ENCODE data around the gene TRIM65.
"Not testable (repeated sequence)": the region's sequence is repeated elsewhere in the genome, so short reads cannot be mapped to it uniquely, and the experiment has no call there.

The TRIM65 gene

GRCh38 chr17:75854881-75855309 is 41.9 kb downstream of the TRIM65 start:
- H3K9me3 ChIP-seq (ENCODE audit: control insufficient read depth in 1 of 2, low read length in 2 of 2): no peaks in the 10 kb centered on the region
- peaks cover 6 to 17% of the 10 kb centered on the region in 2 donors for H3K36me3 ChIP-seq (ENCODE audit: control insufficient read depth in 1 of 2, insufficient read depth in 2 of 2, low read length in 2 of 2)
- H3K27ac ChIP-seq (ENCODE audit: low read length): peak overlapping the region; percentile 99
- H3K27me3 ChIP-seq (ENCODE audit: low read depth, low read length): no peaks in the 10 kb centered on the region
- peaks cover 0 to 33% of the 10 kb centered on the region in 2 donors for H3K4me1 ChIP-seq (ENCODE audit: control insufficient read depth in 1 of 2, insufficient read depth in 2 of 2, low read length in 2 of 2)
- H3K4me3 ChIP-seq (ENCODE audit: low read depth in 1 of 2, low read length in 2 of 2): peak overlapping the region; percentile 79 to 85

GRCh38 chr17:75854101-75854748 is 42.5 kb downstream of the TRIM65 start:
- Histone ChIP-seq H3K9me3 (ENCODE audit: control insufficient read depth in 1 of 2, low read length in 2 of 2) (no peaks in the 10 kb centered on the region), H3K27ac (ENCODE audit: low read length) (peak overlapping the region; percentile 99), H3K4me1 (ENCODE audit: control insufficient read depth in 1 of 2, insufficient read depth in 2 of 2, low read length in 2 of 2) (peaks cover 0 to 40% of the 10 kb centered on the region in 2 donors), H3K27me3 (ENCODE audit: low read depth, low read length) (no peaks in the 10 kb centered on the region), H3K36me3 (ENCODE audit: control insufficient read depth in 1 of 2, insufficient read depth in 2 of 2, low read length in 2 of 2) (peaks cover 12 to 24% of the 10 kb centered on the region in 2 donors), H3K4me3 (ENCODE audit: low read depth in 1 of 2, low read length in 2 of 2) (peak overlapping the region; percentile 79 to 85)

GRCh38 chr17:75853433-75853832 is 43.3 kb downstream of the TRIM65 start:
- Histone ChIP-seq H3K4me1 (ENCODE audit: control insufficient read depth in 1 of 2, insufficient read depth in 2 of 2, low read length in 2 of 2) (peaks cover 0 to 48% of the 10 kb centered on the region in 2 donors), H3K4me3 (ENCODE audit: low read depth in 1 of 2, low read length in 2 of 2) (no peak overlapping the region), H3K36me3 (ENCODE audit: control insufficient read depth in 1 of 2, insufficient read depth in 2 of 2, low read length in 2 of 2) (peaks cover 14 to 30% of the 10 kb centered on the region in 2 donors), H3K9me3 (ENCODE audit: control insufficient read depth in 1 of 2, low read length in 2 of 2) (no peaks in the 10 kb centered on the region), H3K27ac (ENCODE audit: low read length) (peak overlapping the region; percentile 40), H3K27me3 (ENCODE audit: low read depth, low read length) (no peaks in the 10 kb centered on the region)

GRCh38 chr17:75851693-75851991 is 45.1 kb downstream of the TRIM65 start:
- Histone ChIP-seq H3K36me3 (ENCODE audit: control insufficient read depth in 1 of 2, insufficient read depth in 2 of 2, low read length in 2 of 2) (peaks cover 30 to 48% of the 10 kb centered on the region in 2 donors), H3K4me1 (ENCODE audit: control insufficient read depth in 1 of 2, insufficient read depth in 2 of 2, low read length in 2 of 2) (peaks cover 0 to 48% of the 10 kb centered on the region in 2 donors)
- H3K9me3 ChIP-seq (ENCODE audit: control insufficient read depth in 1 of 2, low read length in 2 of 2); H3K4me3 ChIP-seq (ENCODE audit: low read depth in 1 of 2, low read length in 2 of 2); H3K27me3 ChIP-seq (ENCODE audit: low read depth, low read length); H3K27ac ChIP-seq (ENCODE audit: low read length): not testable (repeated sequence)

GRCh38 chr17:75850928-75851692 is 45.6 kb downstream of the TRIM65 start:
- H3K36me3 ChIP-seq (ENCODE audit: control insufficient read depth in 1 of 2, insufficient read depth in 2 of 2, low read length in 2 of 2): peaks cover 33 to 54% of the 10 kb centered on the region in 2 donors

GRCh38 chr17:75849724-75850123 is 47.0 kb downstream of the TRIM65 start:
- Histone ChIP-seq H3K27me3 (ENCODE audit: low read depth, low read length) (no peaks in the 10 kb centered on the region), H3K36me3 (ENCODE audit: control insufficient read depth in 1 of 2, insufficient read depth in 2 of 2, low read length in 2 of 2) (peaks cover 33 to 58% of the 10 kb centered on the region in 2 donors), H3K4me3 (ENCODE audit: low read depth in 1 of 2, low read length in 2 of 2) (no peak overlapping the region), H3K27ac (ENCODE audit: low read length) (no peak overlapping the region), H3K4me1 (ENCODE audit: control insufficient read depth in 1 of 2, insufficient read depth in 2 of 2, low read length in 2 of 2) (peaks cover 13 to 62% of the 10 kb centered on the region in 2 donors), H3K9me3 (ENCODE audit: control insufficient read depth in 1 of 2, low read length in 2 of 2) (no peaks in the 10 kb centered on the region)

More at GRCh38 chr17:75850928-75851692, 45.6 kb downstream of the TRIM65 start:
- Histone ChIP-seq H3K27me3 (ENCODE audit: low read depth, low read length) (no peaks in the 10 kb centered on the region), H3K4me1 (ENCODE audit: control insufficient read depth in 1 of 2, insufficient read depth in 2 of 2, low read length in 2 of 2) (peaks cover under 1 to 48% of the 10 kb centered on the region in 2 donors), H3K4me3 (ENCODE audit: low read depth in 1 of 2, low read length in 2 of 2) (no peak overlapping the region), H3K27ac (ENCODE audit: low read length) (no peak overlapping the region), H3K9me3 (ENCODE audit: control insufficient read depth in 1 of 2, low read length in 2 of 2) (no peaks in the 10 kb centered on the region)

- Histone ChIP-seq H3K4me3 (ENCODE audit: low read depth in 1 of 2, low read length in 2 of 2) (no peak overlapping the region), H3K9me3 (ENCODE audit: control insufficient read depth in 1 of 2, low read length in 2 of 2) (no peaks in the 10 kb centered on the region), H3K36me3 (ENCODE audit: control insufficient read depth in 1 of 2, insufficient read depth in 2 of 2, low read length in 2 of 2) (peaks cover 33 to 58% of the 10 kb centered on the region in 2 donors), H3K27ac (ENCODE audit: low read length) (peak overlapping the region; percentile 31), H3K27me3 (ENCODE audit: low read depth, low read length) (no peaks in the 10 kb centered on the region), H3K4me1 (ENCODE audit: control insufficient read depth in 1 of 2, insufficient read depth in 2 of 2, low read length in 2 of 2) (peaks cover 13 to 62% of the 10 kb centered on the region in 2 donors)
Measured at GRCh38 chr17:75849279-75849646, 47.5 kb downstream of the TRIM65 start.

GRCh38 chr17:75848523-75849278 is 48.0 kb downstream of the TRIM65 start:
- Histone ChIP-seq H3K4me3 (ENCODE audit: low read depth in 1 of 2, low read length in 2 of 2) (no peak overlapping the region), H3K27me3 (ENCODE audit: low read depth, low read length) (no peaks in the 10 kb centered on the region), H3K9me3 (ENCODE audit: control insufficient read depth in 1 of 2, low read length in 2 of 2) (no peaks in the 10 kb centered on the region), H3K4me1 (ENCODE audit: control insufficient read depth in 1 of 2, insufficient read depth in 2 of 2, low read length in 2 of 2) (peaks cover 13 to 56% of the 10 kb centered on the region in 2 donors), H3K36me3 (ENCODE audit: control insufficient read depth in 1 of 2, insufficient read depth in 2 of 2, low read length in 2 of 2) (peaks cover 33 to 58% of the 10 kb centered on the region in 2 donors), H3K27ac (ENCODE audit: low read length) (peak overlapping the region; percentile 31)

GRCh38 chr17:75847614-75848522 is 48.9 kb downstream of the TRIM65 start:
- H3K4me1 ChIP-seq (ENCODE audit: control insufficient read depth in 1 of 2, insufficient read depth in 2 of 2, low read length in 2 of 2): peaks cover 13 to 48% of the 10 kb centered on the region in 2 donors
- H3K27ac ChIP-seq (ENCODE audit: low read length): no peak overlapping the region
- H3K9me3 ChIP-seq (ENCODE audit: control insufficient read depth in 1 of 2, low read length in 2 of 2): no peaks in the 10 kb centered on the region
- H3K27me3 ChIP-seq (ENCODE audit: low read depth, low read length): no peaks in the 10 kb centered on the region
- H3K4me3 ChIP-seq (ENCODE audit: low read depth in 1 of 2, low read length in 2 of 2): no peak overlapping the region
- peaks cover 33 to 58% of the 10 kb centered on the region in 2 donors for H3K36me3 ChIP-seq (ENCODE audit: control insufficient read depth in 1 of 2, insufficient read depth in 2 of 2, low read length in 2 of 2)

GRCh38 chr17:75846692-75847613 is 49.8 kb downstream of the TRIM65 start:
- no peaks in the 10 kb centered on the region for H3K27me3 ChIP-seq (ENCODE audit: low read depth, low read length)

More at GRCh38 chr17:75846692-75847613, 49.8 kb downstream of the TRIM65 start:
- Histone ChIP-seq H3K27ac (ENCODE audit: low read length) (no peak overlapping the region), H3K36me3 (ENCODE audit: control insufficient read depth in 1 of 2, insufficient read depth in 2 of 2, low read length in 2 of 2) (peaks cover 33 to 58% of the 10 kb centered on the region in 2 donors), H3K4me3 (ENCODE audit: low read depth in 1 of 2, low read length in 2 of 2) (no peak overlapping the region), H3K4me1 (ENCODE audit: control insufficient read depth in 1 of 2, insufficient read depth in 2 of 2, low read length in 2 of 2) (peaks cover 13 to 45% of the 10 kb centered on the region in 2 donors), H3K9me3 (ENCODE audit: control insufficient read depth in 1 of 2, low read length in 2 of 2) (no peaks in the 10 kb centered on the region)

Measured in muscle layer of duodenum (tissue), 2 donors.